Measurements from ENCODE around the gene OR5L1.

The OR5L1 gene

DNA sequence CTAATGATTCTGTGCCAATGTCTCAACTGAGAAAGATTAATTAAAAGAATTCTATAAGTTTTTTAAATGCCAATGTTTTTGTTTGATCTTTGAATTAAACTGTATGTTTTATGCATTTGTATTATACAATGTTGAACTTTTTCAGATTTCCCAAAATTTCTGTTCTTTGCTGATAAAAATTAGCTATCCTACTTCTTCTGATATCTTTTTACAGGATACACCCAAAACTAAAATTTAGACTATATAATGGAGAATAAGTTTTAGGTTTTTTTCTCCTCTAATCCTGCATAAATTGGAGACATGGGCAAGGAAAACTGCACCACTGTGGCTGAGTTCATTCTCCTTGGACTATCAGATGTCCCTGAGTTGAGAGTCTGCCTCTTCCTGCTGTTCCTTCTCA is 15.8 kb downstream of the OR5L1 start, which contains the start of gene OR5L2:
TSS of gene OR5L2 (plus strand) at position 301 of the 400 bp plus-strand sequence. CDS start at position 301, 0 bp downstream.
- no peak for DNase-seq (ENCODE audit: low read depth)
- TF ChIP-seq CTCF (IDR thresholded peaks at IDR 0.05; ENCODE audit: insufficient read depth, low read depth, low read length, missing control alignments), result no peak
- H3K4me3 ChIP-seq (ENCODE audit: low read length), result no peak within 1 kb of the TSS

DNA sequence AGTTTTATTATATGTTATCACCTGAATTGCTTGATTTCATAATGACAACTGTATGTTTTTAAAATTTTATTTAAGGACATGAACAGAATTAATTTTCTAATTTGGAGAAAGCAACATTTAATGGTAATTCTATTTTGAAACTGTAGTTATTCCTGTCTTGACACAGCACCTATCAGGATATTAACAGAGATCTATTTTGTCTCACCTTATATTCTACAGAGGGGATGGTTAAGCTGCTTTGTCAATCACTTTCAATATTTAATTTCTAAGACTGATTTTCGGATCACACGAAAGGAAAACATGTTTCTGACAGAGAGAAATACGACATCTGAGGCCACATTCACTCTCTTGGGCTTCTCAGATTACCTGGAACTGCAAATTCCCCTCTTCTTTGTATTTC is 27.3 kb downstream of the OR5L1 start, which contains the start of gene OR5D16:
TSS of gene OR5D16 (plus strand) at position 301 of the 400 bp plus-strand sequence. CDS start at position 301, 0 bp downstream.
- DNase-seq (ENCODE audit: low read depth), result no peak
- H3K4me3 ChIP-seq (ENCODE audit: low read length), result no peak within 1 kb of the TSS
- TF ChIP-seq CTCF (IDR thresholded peaks at IDR 0.05; ENCODE audit: insufficient read depth, low read depth, low read length, missing control alignments), result no peak

- no peak for TF ChIP-seq CTCF (IDR thresholded peaks at IDR 0.05; ENCODE audit: insufficient read depth, low read depth, low read length, missing control alignments)
- no peak overlapping the region for H3K4me3 ChIP-seq (ENCODE audit: low read length)
- no peak for DNase-seq (ENCODE audit: low read depth)
Observed at GRCh38 chr11:55847453-55847852, 36.3 kb downstream of the OR5L1 start.

DNA sequence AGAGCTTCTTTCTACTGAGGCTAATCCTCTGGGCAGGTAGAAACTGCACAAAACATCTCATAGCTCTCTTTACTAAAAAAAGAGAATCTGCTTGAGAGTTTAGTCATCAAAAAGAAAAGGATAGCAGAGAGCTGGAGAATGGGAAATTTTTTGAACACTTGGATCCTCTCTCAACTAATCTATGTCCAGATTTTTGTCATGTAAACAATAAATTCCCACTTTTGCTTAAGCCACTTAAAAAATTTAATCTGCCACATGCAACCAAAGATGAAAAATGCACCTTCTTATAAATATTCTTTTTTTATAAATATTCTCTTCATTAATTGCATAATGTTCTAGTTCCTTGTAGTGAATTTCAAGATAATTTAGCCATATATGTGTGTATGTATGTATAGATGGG is 37.9 kb downstream of the OR5L1 start:
- no peak overlapping the region for H3K4me3 ChIP-seq (ENCODE audit: low read length)
- no peak for TF ChIP-seq CTCF (IDR thresholded peaks at IDR 0.05; ENCODE audit: insufficient read depth, low read depth, low read length, missing control alignments)
- no peak for DNase-seq (ENCODE audit: low read depth)

DNA sequence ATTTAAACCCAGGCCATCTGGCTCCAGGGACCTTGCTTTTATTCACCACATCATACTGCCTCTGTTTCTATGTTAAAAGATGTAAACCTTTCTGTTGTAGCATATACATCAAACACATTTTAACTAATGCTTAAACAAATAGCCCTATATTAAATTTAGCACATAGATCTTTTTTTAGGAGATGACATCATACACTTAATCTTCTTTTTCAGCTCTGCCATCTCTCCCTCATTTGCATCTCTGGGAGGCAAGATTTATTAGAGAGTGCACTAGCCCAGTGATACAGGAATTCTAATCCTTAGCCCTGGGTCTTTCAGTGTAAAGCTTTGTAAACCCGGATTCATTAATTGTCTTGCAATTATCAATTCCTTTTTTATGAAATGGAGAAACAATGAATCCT is 41.0 kb downstream of the OR5L1 start:
- no peak for DNase-seq (ENCODE audit: low read depth)

DNA sequence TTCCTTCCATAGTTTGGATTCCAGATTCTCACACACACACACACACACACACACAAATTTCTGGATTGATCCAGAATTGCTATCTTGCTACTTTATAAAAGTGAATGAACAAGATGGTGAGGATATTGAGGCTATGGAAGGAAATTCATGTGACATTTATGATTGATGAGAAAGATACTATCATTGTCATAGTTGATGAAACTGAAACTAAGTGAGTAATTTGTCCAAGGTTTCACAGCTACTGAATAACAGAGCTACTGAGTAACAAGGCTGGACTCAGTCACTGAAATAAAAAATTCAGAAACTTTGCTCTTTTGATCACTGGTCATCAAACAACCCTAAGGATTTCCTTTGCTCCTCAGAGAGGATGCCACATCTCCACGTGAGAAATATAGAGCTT is 43.5 kb downstream of the OR5L1 start:
- DNase-seq (ENCODE audit: low read depth), result no peak
- TF ChIP-seq CTCF (IDR thresholded peaks at IDR 0.05; ENCODE audit: insufficient read depth, low read depth, low read length, missing control alignments), result no peak
- no peak overlapping the region for H3K4me3 ChIP-seq (ENCODE audit: low read length)

More for the DNA sequence above, 41.0 kb downstream of the OR5L1 start:
- TF ChIP-seq CTCF (IDR thresholded peaks at IDR 0.05; ENCODE audit: insufficient read depth, low read depth, low read length, missing control alignments), result no peak
- no peak overlapping the region for H3K4me3 ChIP-seq (ENCODE audit: low read length)
